Panc1 (cell line): ENCODE data around the gene NCAPG2.

Experiments
- POLR2AphosphoS5 ChIP-seq: IDR thresholded peaks from 2 replicates; pipeline ENCODE4 v1.6.1; 2012; ENCODE audit warnings: mild to moderate bottlenecking, low read depth, low read length, moderate library complexity
- REST ChIP-seq, 2 experiments: IDR thresholded peaks; 2 replicates each; pipeline ENCODE4 v1.6.1; 2011 to 2012; ENCODE audit warnings: low read depth in 2 of 2, control low read depth in 1 of 2, low read length in 1 of 2, mild to moderate bottlenecking in 1 of 2, moderate library complexity in 1 of 2; ENCODE audit not compliant: insufficient read depth in 1 of 2
- SIN3A ChIP-seq: IDR thresholded peaks from 2 replicates; pipeline ENCODE4 v1.6.1; 2012; ENCODE audit warnings: low read depth, mild to moderate bottlenecking, low read length, moderate library complexity, borderline replicate concordance; ENCODE audit not compliant: insufficient read depth
- TF ChIP-seq, protein P1 (sequence below): fragments of 450-650 bp; IDR thresholded peaks from 2 replicates; pipeline ENCODE4 v1.5.1; 2017; ENCODE audit warnings: mild to moderate bottlenecking

- TF ChIP-seq POLR2AphosphoS5 (no peak), SIN3A (no peak), REST (IDR thresholded peaks at IDR 0.05; ENCODE audit: insufficient read depth in 1 of 2, low read depth in 2 of 2, low read length in 1 of 2) (no peak)
- TF ChIP-seq, protein P1, sequence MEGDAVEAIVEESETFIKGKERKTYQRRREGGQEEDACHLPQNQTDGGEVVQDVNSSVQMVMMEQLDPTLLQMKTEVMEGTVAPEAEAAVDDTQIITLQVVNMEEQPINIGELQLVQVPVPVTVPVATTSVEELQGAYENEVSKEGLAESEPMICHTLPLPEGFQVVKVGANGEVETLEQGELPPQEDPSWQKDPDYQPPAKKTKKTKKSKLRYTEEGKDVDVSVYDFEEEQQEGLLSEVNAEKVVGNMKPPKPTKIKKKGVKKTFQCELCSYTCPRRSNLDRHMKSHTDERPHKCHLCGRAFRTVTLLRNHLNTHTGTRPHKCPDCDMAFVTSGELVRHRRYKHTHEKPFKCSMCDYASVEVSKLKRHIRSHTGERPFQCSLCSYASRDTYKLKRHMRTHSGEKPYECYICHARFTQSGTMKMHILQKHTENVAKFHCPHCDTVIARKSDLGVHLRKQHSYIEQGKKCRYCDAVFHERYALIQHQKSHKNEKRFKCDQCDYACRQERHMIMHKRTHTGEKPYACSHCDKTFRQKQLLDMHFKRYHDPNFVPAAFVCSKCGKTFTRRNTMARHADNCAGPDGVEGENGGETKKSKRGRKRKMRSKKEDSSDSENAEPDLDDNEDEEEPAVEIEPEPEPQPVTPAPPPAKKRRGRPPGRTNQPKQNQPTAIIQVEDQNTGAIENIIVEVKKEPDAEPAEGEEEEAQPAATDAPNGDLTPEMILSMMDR: no peak
Measured at GRCh38 chr7:158662610-158663427, 41.8 kb downstream of the NCAPG2 start.
